ENCODE data around the gene GSG1.

GSG1 gene

GRCh38 chr12:13100605-13100881 is 2.9 kb downstream of the GSG1 start:
- Histone ChIP-seq H3K9me3 (ENCODE audit: insufficient read depth, low read depth, low read length) (no peaks in the 10 kb centered on the region), H3K36me3 (ENCODE audit: insufficient read depth, low read length) (no peaks in the 10 kb centered on the region), H3K9ac (ENCODE audit: low read depth, low read length) (peak overlapping the region; percentile 69), H3K27ac (ENCODE audit: low read depth, low read length) (peak overlapping the region; percentile 16; the same call in 1 of the 2 replicates), H3K4me3 (ENCODE audit: low read length) (peak overlapping the region; percentile 73), H3K4me1 (ENCODE audit: insufficient read depth, low read length) (peaks cover 44% of the 10 kb centered on the region), H3K27me3 (ENCODE audit: insufficient read depth, low read length) (no peaks in the 10 kb centered on the region)
- 28% methylated on average over 6 of the region's 6 CpGs for WGBS

- H3K4me1 ChIP-seq (ENCODE audit: insufficient read depth, low read length) = peaks cover 44% of the 10 kb centered on the region
- peak overlapping the region; percentile 69; the same call in 1 of the 2 replicates for H3K9ac ChIP-seq (ENCODE audit: low read depth, low read length)
- H3K36me3 ChIP-seq (ENCODE audit: insufficient read depth, low read length) = no peaks in the 10 kb centered on the region
- 95% methylated on average over 10 of the region's 10 CpGs for WGBS
- H3K4me3 ChIP-seq (ENCODE audit: low read length) = peak overlapping the region; percentile 73
- no peaks in the 10 kb centered on the region for H3K9me3 ChIP-seq (ENCODE audit: insufficient read depth, low read depth, low read length)
- H3K27me3 ChIP-seq (ENCODE audit: insufficient read depth, low read length) = no peaks in the 10 kb centered on the region
- peak overlapping the region; percentile 16; the same call in 1 of the 2 replicates for H3K27ac ChIP-seq (ENCODE audit: low read depth, low read length)
These were observed 3.4 kb downstream of the GSG1 start for GRCh38 chr12:13099844-13100604.

- H3K9ac ChIP-seq (ENCODE audit: low read depth, low read length) = no peak overlapping the region
- no peak overlapping the region for H3K4me3 ChIP-seq (ENCODE audit: low read length)
- H3K4me1 ChIP-seq (ENCODE audit: insufficient read depth, low read length) = peaks cover 44% of the 10 kb centered on the region
- 0 out of 2 replicates have a peak overlapping the region, but pooled peaks have one; percentile 7 for H3K27ac ChIP-seq (ENCODE audit: low read depth, low read length)
- H3K36me3 ChIP-seq (ENCODE audit: insufficient read depth, low read length) = no peaks in the 10 kb centered on the region
- no peaks in the 10 kb centered on the region for H3K9me3 ChIP-seq (ENCODE audit: insufficient read depth, low read depth, low read length)
- WGBS = 80% methylated on average over 7 of the region's 8 CpGs
- H3K27me3 ChIP-seq (ENCODE audit: insufficient read depth, low read length) = no peaks in the 10 kb centered on the region
These were observed 4.2 kb downstream of the GSG1 start for GRCh38 chr12:13099066-13099843.

- WGBS = 86% methylated on average over 9 of the region's 9 CpGs
- no peak overlapping the region for H3K4me3 ChIP-seq (ENCODE audit: low read length)
- H3K4me1 ChIP-seq (ENCODE audit: insufficient read depth, low read length) = peaks cover 42% of the 10 kb centered on the region
- no peaks in the 10 kb centered on the region for H3K27me3 ChIP-seq (ENCODE audit: insufficient read depth, low read length)
- H3K9ac ChIP-seq (ENCODE audit: low read depth, low read length) = 0 out of 2 replicates have a peak overlapping the region, but pooled peaks have one; percentile 1
- H3K36me3 ChIP-seq (ENCODE audit: insufficient read depth, low read length) = no peaks in the 10 kb centered on the region
- no peaks in the 10 kb centered on the region for H3K9me3 ChIP-seq (ENCODE audit: insufficient read depth, low read depth, low read length)
- peak overlapping the region; percentile 5; the same call in 1 of the 2 replicates for H3K27ac ChIP-seq (ENCODE audit: low read depth, low read length)
These were observed 5.9 kb downstream of the GSG1 start for GRCh38 chr12:13097491-13098011.

- no peaks in the 10 kb centered on the region for H3K9me3 ChIP-seq (ENCODE audit: insufficient read depth, low read depth, low read length)
- no peak overlapping the region for H3K9ac ChIP-seq (ENCODE audit: low read depth, low read length)
- H3K27ac ChIP-seq (ENCODE audit: low read depth, low read length) = no peak overlapping the region
- no peaks in the 10 kb centered on the region for H3K36me3 ChIP-seq (ENCODE audit: insufficient read depth, low read length)
- 82% methylated on average over 8 of the region's 8 CpGs for WGBS
- no peak overlapping the region for H3K4me3 ChIP-seq (ENCODE audit: low read length)
- H3K4me1 ChIP-seq (ENCODE audit: insufficient read depth, low read length) = peaks cover 37% of the 10 kb centered on the region
- H3K27me3 ChIP-seq (ENCODE audit: insufficient read depth, low read length) = no peaks in the 10 kb centered on the region
These were observed 8.0 kb downstream of the GSG1 start for GRCh38 chr12:13095266-13095995.

GRCh38 chr12:13094367-13094766 is 9.1 kb downstream of the GSG1 start:
- Histone ChIP-seq H3K4me3 (ENCODE audit: low read length) (no peak overlapping the region), H3K27ac (ENCODE audit: low read depth, low read length) (no peak overlapping the region), H3K27me3 (ENCODE audit: insufficient read depth, low read length) (no peaks in the 10 kb centered on the region), H3K9ac (ENCODE audit: low read depth, low read length) (no peak overlapping the region), H3K4me1 (ENCODE audit: insufficient read depth, low read length) (peaks cover 31% of the 10 kb centered on the region), H3K9me3 (ENCODE audit: insufficient read depth, low read depth, low read length) (no peaks in the 10 kb centered on the region), H3K36me3 (ENCODE audit: insufficient read depth, low read length) (no peaks in the 10 kb centered on the region)
- WGBS = 100% methylated on average over 1 of the region's 3 CpGs

- H3K4me1 ChIP-seq (ENCODE audit: insufficient read depth, low read length) = peaks cover 31% of the 10 kb centered on the region
- H3K9me3 ChIP-seq (ENCODE audit: insufficient read depth, low read depth, low read length) = no peaks in the 10 kb centered on the region
- no peak overlapping the region for H3K4me3 ChIP-seq (ENCODE audit: low read length)
- WGBS = 93% methylated on average over 2 of the region's 2 CpGs
- no peak overlapping the region for H3K27ac ChIP-seq (ENCODE audit: low read depth, low read length)
- H3K36me3 ChIP-seq (ENCODE audit: insufficient read depth, low read length) = no peaks in the 10 kb centered on the region
- no peak overlapping the region for H3K9ac ChIP-seq (ENCODE audit: low read depth, low read length)
- H3K27me3 ChIP-seq (ENCODE audit: insufficient read depth, low read length) = no peaks in the 10 kb centered on the region
These were observed 9.6 kb downstream of the GSG1 start for GRCh38 chr12:13093848-13094220.

- Histone ChIP-seq H3K36me3 (ENCODE audit: insufficient read depth, low read length) (no peaks in the 10 kb centered on the region), H3K9ac (ENCODE audit: low read depth, low read length) (no peak overlapping the region), H3K4me3 (ENCODE audit: low read length) (no peak overlapping the region), H3K4me1 (ENCODE audit: insufficient read depth, low read length) (peaks cover 29% of the 10 kb centered on the region), H3K27me3 (ENCODE audit: insufficient read depth, low read length) (no peaks in the 10 kb centered on the region), H3K27ac (ENCODE audit: low read depth, low read length) (no peak overlapping the region), H3K9me3 (ENCODE audit: insufficient read depth, low read depth, low read length) (no peaks in the 10 kb centered on the region)
- 81% methylated on average over 7 of the region's 7 CpGs for WGBS
These were observed 10.1 kb downstream of the GSG1 start for GRCh38 chr12:13093191-13093847.

GRCh38 chr12:13091832-13092231 is 11.6 kb downstream of the GSG1 start:
- no peaks in the 10 kb centered on the region for H3K36me3 ChIP-seq (ENCODE audit: insufficient read depth, low read length)
- H3K27ac ChIP-seq (ENCODE audit: low read depth, low read length) = no peak overlapping the region
- peaks cover 37% of the 10 kb centered on the region for H3K4me1 ChIP-seq (ENCODE audit: insufficient read depth, low read length)
- no peaks in the 10 kb centered on the region for H3K27me3 ChIP-seq (ENCODE audit: insufficient read depth, low read length)
- H3K9ac ChIP-seq (ENCODE audit: low read depth, low read length) = no peak overlapping the region
- no peak overlapping the region for H3K4me3 ChIP-seq (ENCODE audit: low read length)
- H3K9me3 ChIP-seq (ENCODE audit: insufficient read depth, low read depth, low read length) = no peaks in the 10 kb centered on the region
- 88% methylated on average over 6 of the region's 6 CpGs for WGBS

- H3K9me3 ChIP-seq (ENCODE audit: insufficient read depth, low read depth, low read length) = no peaks in the 10 kb centered on the region
- no peak overlapping the region for H3K9ac ChIP-seq (ENCODE audit: low read depth, low read length)
- H3K27me3 ChIP-seq (ENCODE audit: insufficient read depth, low read length) = no peaks in the 10 kb centered on the region
- H3K4me1 ChIP-seq (ENCODE audit: insufficient read depth, low read length) = peaks cover 44% of the 10 kb centered on the region
- WGBS = 95% methylated on average over 3 of the region's 4 CpGs
- H3K4me3 ChIP-seq (ENCODE audit: low read length) = no peak overlapping the region
- no peak overlapping the region for H3K27ac ChIP-seq (ENCODE audit: low read depth, low read length)
- 0 out of 2 replicates have a peak, but pooled peaks cover 1% of the 10 kb centered on the region for H3K36me3 ChIP-seq (ENCODE audit: insufficient read depth, low read length)
These were observed 13.4 kb downstream of the GSG1 start for GRCh38 chr12:13090054-13090453.
